ENCODE data around the gene POLG2.
"Not testable (repeated sequence)": the region's sequence is repeated elsewhere in the genome, so short reads cannot be mapped to it uniquely, and the experiment has no call there.

POLG2 gene

DNA sequence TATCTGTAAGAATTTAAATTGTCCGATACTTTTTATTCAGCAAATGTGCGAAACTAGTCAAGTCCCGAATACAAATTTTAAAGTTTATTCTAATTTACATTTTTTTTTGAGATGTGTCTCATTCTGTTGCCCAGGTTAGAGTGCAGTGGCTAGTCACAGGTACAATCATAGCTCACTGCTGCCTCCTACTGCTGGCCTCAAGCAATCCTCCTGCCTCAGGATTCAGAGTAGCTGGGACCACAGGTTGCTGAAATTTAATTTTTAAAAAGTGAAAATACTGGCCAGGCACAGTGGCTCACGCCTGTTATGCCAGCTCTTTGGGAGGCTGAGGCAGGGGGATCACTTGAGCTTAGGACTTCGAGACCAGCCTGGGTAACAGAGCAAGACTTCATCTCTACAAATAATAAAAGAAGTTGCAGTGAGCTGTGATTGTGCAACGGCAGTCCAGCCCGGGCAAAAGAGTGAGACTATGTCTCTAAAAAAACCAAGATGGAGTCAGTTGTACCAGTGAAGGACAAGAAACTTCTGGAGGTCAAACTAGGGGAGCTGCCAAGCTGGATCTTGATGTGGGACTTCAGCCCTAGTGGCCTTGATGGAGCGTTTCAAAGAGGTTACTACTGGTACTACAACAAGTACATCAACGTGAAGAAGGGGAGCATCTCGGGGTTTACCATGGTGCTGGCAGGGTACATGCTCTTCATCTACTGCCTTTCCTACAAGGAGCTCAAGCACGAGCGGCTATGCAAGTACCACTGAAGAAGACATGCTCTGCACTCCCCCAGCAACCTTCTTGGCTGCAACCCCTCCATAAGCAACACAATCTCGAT is 5.6 kb downstream of the POLG2 start:
- DNase-seq (ENCODE audit: extremely low read depth in 1 of 2, low read depth in 1 of 2), result peak in 1 of 2 donors; percentile 23

- DNase-seq (ENCODE audit: extremely low read depth in 1 of 2, low read depth in 1 of 2), result no peak
Measured at GRCh38 chr17:64488301-64488700, 8.6 kb downstream of the POLG2 start.

- DNase-seq (ENCODE audit: extremely low read depth in 1 of 2, low read depth in 1 of 2), result no peak
Measured at GRCh38 chr17:64484380-64484779, 12.5 kb downstream of the POLG2 start.

DNA sequence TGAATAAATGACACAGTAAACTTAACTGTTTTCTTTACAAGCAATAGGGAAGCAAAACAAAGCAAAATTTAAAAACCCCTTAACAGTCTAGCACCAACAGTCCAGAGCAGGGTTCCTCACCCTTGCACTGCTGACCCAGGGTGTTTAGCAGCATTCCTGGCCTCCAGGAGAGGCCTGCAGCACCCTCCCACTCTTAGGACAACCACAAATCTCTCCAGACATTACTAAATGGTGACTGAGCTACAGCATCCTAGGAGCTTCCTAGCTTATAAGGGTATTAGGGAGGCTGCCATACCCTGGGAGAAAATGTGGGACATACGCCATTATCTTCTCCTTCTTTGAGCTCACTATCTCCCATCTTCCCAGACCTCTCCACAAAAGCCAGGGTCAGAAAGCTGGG is 15.9 kb downstream of the POLG2 start:
- DNase-seq (ENCODE audit: extremely low read depth in 1 of 2, low read depth in 1 of 2), result no peak

- DNase-seq (ENCODE audit: extremely low read depth in 1 of 2, low read depth in 1 of 2), result no peak
Measured at GRCh38 chr17:64477849-64478248, 19.0 kb downstream of the POLG2 start.

DNA sequence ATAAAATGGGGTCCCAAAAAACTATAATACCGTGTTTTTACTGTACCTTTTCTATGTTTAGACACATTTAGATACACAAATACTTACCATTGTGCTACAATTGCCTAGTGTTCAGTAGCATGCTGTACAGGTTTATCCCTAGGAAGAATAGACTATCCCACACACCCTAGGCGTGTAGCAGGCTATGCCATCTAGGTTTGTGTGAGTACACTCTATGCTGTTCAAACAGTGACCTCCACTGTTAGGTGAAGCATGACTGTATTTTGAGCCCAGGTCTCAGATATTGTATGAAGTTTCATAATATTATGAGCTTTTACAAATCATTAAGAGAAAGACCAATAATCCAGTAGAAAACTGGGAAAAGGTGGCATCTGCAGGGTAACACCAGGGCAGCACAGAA is 24.3 kb downstream of the POLG2 start:
- DNase-seq (ENCODE audit: extremely low read depth in 1 of 2, low read depth in 1 of 2), result no peak

- DNase-seq (ENCODE audit: extremely low read depth in 1 of 2, low read depth in 1 of 2), result no peak
Measured at GRCh38 chr17:64471440-64471839, 25.4 kb downstream of the POLG2 start.

DNA sequence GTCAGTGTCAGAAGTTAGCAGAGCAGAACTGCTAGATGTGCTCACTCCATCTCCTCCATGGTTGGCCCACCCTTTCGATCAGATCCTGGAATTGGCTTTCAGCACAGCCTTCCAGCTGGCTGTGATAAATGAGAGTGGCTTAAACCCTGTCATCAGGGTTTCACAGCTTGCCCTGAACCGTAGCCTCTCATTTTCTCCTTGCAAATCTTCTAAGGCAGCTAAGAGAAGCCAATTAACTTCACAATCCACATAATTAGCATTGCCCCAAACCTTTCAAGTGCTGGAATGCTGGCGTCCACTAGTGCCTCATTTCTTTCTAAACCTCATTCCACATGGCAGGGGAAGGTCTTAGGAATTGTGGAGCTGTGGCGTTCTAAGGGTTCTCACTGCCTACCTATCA is 26.2 kb downstream of the POLG2 start:
- no peak for DNase-seq (ENCODE audit: extremely low read depth in 1 of 2, low read depth in 1 of 2)

DNA sequence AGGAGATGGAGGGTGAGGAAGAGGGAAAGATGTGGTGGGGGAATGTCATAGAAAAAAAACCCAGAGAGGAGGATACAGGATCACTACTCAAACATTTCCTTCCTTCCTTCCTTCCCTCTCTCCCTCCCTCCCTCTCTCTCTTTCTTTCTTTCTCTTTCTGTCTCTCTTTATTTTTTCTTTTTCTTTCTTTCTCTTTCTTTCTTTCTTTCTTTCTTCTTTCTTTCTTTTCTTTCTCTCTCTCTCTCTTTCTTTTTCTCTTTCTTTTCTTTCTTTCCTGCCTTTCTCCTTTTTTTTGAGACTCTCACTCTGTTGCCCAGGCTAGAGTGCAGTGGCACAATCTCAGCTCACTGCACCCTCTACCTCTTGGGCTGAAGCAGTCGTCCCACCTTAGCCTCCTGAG is 30.0 kb downstream of the POLG2 start:
- not testable (repeated sequence) for DNase-seq (ENCODE audit: extremely low read depth in 1 of 2, low read depth in 1 of 2)

- DNase-seq (ENCODE audit: extremely low read depth in 1 of 2, low read depth in 1 of 2), result no peak
Measured at GRCh38 chr17:64466019-64466735, 30.7 kb downstream of the POLG2 start.

DNA sequence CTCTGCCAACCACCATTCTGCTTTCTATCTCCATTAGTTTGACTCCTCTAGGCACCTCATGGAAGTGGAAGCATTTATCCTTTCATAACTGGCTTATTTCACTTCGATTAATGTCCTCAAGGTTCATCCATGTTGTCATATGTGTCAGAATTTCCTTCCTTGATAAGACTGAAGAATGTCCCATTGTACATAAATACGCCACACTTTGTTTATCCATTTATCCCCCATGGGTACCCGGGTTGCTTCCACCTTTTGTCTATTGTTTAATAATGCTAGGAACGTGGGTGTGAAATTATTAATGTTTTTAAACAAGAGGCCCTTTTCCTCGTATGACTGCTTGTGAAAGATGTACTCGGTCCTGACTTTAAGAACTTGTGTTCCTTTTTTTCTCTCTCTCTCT is 35.1 kb downstream of the POLG2 start:
- DNase-seq (ENCODE audit: extremely low read depth in 1 of 2, low read depth in 1 of 2), result no peak

DNA sequence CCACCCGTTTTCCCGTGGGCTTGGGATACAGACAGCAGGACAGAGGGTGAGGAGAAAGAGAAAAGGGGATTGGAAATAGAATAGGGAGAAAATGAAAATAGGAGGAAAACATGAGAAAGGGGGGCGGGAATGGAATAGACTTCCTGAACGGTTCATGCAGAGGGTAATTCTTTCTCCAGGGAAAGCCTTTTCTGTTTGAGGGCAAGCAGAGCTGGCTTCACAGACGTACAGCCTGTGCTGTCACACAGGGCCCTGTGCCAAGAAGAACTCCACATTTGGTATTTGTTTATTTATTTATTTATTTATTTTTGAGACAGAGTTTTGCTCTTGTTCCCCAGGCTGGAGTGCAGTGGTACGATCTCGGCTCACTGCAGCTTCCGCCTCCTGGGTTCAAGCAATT is 35.9 kb downstream of the POLG2 start:
- no peak for DNase-seq (ENCODE audit: extremely low read depth in 1 of 2, low read depth in 1 of 2)

GRCh38 chr17:64459818-64460217 is 37.0 kb downstream of the POLG2 start:
- DNase-seq (ENCODE audit: extremely low read depth in 1 of 2, low read depth in 1 of 2), result not testable (repeated sequence)

- no peak for DNase-seq (ENCODE audit: extremely low read depth in 1 of 2, low read depth in 1 of 2)
Measured at GRCh38 chr17:64459284-64459747, 37.5 kb downstream of the POLG2 start.

DNA sequence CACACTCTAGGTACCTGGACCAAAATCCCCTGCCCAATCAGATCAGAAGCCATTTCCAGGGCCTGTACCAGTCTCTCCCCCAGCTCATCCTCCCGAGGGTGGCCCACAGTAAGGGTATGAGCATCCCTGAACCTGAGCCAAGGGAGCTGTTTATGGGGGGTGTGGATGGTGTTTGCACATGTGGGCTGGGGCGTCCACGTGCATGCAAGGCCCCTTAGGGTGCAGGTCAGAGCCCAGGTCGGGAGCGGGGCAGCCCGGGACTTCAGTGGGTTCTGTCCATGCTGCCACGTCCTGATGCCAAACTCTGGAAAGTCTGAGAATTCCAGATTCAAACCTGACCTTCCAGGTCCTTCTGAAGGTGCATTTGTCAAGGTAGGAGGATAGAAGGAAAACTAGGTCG is 38.1 kb downstream of the POLG2 start:
- DNase-seq (ENCODE audit: extremely low read depth in 1 of 2, low read depth in 1 of 2), result no peak

DNA sequence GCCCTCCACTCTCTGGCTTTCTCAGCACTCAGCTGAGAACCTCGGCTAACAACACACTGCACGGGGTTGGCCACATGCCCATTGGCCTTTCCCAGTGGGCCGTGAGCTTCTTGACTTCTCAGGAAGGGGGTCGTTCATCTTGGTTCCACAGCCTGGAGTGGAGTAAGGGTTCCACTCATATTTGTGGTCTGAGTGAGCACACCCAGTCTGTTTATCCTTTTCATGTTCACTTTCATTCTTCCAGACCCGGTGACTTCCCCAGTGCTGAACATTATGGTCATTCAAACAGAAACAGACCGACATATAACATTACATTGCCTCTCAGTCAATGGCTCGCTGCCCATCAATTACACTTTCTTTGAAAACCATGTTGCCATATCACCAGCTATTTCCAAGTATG is 39.7 kb downstream of the POLG2 start:
- no peak for DNase-seq (ENCODE audit: extremely low read depth in 1 of 2, low read depth in 1 of 2)

GRCh38 chr17:64455993-64456885 is 40.6 kb downstream of the POLG2 start:
- DNase-seq (ENCODE audit: extremely low read depth in 1 of 2, low read depth in 1 of 2), result no peak

GRCh38 chr17:64449545-64449944 is 47.3 kb downstream of the POLG2 start:
- DNase-seq (ENCODE audit: extremely low read depth in 1 of 2, low read depth in 1 of 2), result no peak

GRCh38 chr17:64448665-64449512 is 48.0 kb downstream of the POLG2 start, which contains the start of gene MILR1:
Gene MILR1, plus strand, starts transcription at chr17:64449115. Its CDS starts 54 bp downstream, at chr17:64449169.
- no peak for DNase-seq (ENCODE audit: extremely low read depth in 1 of 2, low read depth in 1 of 2)

DNA sequence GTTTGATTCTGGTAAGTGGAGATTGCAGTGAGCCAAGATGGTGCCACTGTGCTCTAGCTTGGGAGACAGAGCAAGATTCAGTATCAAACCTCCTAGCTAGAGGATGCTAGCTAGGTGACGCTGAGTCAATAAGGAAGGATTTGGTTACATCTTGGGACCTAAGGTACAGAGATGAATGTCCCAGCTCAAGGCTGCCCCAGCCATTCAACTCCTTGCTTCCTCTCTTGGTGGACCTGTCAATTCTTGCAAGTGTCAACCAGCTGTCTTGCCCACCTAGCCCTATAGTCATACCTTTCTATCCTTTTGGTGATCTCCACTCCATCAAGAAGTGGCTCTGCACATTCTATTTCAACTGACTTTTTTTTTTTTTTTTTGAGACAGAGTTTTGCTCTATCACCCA is 49.3 kb downstream of the POLG2 start:
- no peak for DNase-seq (ENCODE audit: extremely low read depth in 1 of 2, low read depth in 1 of 2)

All from stimulated activated CD8-positive, alpha-beta memory T cell treated with anti-CD3 and anti-CD28 coated beads, Interleukin-7, amount 100 ng/mL, for 48 hours (primary cell).